NOMO-1 treated with dmso at 0.1 percent for 144 hours (cell line): Measurements from ENCODE around the gene HARS1.
"Not testable (repeated sequence)": the region's sequence is repeated elsewhere in the genome, so short reads cannot be mapped to it uniquely, and the experiment has no call there.

Experiments
- DNase-seq: peaks from one replicate; lab custom pipeline; 2025; ENCODE audit not compliant: unreplicated experiment; lab: John Stamatoyannopoulos, UW

HARS1 gene

GRCh38 chr5:140633501-140633900 is 57.7 kb downstream of the HARS1 start:
- DNase-seq = no peak

- no peak for DNase-seq
Measured at GRCh38 chr5:140633021-140633471, 58.1 kb downstream of the HARS1 start, which contains the start of gene CD14. CD14 (minus strand) TSS chr5:140633175; CDS start chr5:140633071, 104 bp downstream.

GRCh38 chr5:140632366-140633020 is 58.7 kb downstream of the HARS1 start:
- no peak for DNase-seq

- DNase-seq = no peak
Measured at GRCh38 chr5:140631831-140632365, 59.3 kb downstream of the HARS1 start.

DNA sequence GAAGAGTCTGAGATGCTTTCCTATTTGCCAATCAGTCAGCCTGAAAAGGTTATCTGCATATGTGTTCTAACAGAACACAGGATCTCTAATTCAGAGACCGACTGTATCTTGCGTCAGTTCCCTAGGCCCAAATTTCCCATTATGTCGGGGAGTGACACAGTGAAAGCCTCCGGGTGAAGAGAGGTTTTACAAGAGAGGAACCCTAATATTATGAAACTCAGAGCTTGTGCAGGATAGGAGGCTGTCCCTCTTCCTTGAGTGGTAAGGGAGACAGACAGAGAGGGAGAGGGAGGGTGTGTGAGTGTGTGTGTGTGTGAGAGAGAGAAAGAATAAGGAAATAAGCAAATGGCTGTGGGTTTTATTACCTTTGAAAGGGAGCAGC is 60.1 kb downstream of the HARS1 start:
- peak; percentile 55 for DNase-seq

GRCh38 chr5:140630292-140631035 is 60.7 kb downstream of the HARS1 start:
- DNase-seq = no peak

DNA sequence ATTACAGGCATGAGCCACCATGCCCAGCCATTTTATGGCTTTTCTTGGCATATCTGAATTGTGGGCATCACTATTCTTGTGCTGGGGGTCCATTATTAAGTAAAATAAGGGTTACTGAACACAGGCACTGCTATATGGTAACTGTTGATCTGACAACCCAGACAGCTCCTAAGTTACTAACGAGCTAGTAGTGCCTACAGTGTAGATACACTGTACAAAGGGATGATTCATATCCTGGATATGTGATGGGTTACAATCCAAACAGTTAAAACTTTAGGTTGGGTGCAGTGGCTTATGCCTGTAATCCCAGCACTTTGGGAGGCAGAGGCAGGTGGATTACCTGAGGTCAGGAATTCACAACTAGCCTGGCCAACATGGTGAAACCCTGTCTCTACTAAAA is 62.5 kb downstream of the HARS1 start:
- no peak for DNase-seq

DNA sequence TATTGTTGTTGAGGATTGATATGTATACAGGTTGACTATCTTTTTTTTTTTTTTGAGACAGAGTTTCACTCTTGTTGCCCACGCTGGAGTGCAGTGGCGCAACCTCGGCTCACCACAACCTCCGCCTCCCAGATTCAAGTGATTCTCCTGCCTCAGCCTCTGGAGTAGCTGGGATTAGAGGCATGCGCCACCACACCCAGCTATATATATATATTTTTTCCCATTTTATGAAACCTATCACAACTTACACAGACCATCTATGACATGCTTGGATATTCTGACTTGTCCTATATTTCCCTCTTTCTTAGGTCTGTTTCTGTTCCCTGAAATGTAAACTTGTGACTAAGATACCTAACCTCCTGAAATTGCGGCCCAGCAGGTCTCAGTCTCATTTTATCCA is 63.2 kb downstream of the HARS1 start:
- no peak for DNase-seq

- DNase-seq = not testable (repeated sequence)
Measured at GRCh38 chr5:140624886-140625285, 66.3 kb downstream of the HARS1 start.
